Measurements from ENCODE around the gene GALNS.
"Not testable (repeated sequence)": the region's sequence is repeated elsewhere in the genome, so short reads cannot be mapped to it uniquely, and the experiment has no call there.

The GALNS gene

DNA sequence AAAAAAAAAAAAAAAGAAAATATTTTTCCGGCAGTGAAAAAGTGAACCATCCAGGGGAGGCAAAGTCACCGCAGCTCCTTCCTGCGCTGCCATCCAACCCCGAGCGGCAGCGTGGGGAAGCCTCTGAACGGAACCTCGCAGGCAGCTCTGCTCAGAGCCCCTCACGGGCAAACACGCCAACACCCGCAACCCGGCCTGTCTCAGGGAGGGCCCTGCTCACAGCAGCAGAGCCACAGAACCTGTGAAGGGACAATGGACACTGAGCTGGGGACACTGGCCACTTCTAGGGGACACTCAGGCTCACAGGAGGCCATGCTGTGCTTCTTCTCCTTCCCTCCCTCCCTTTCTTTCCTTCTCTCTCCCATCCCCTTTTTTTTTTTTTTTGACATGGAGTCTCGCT, 23.7 kb downstream of the GALNS start:
- Histone ChIP-seq H3K27ac (ENCODE audit: low read length) (no peak overlapping the region), H3K27me3 (ENCODE audit: control insufficient read depth in 1 of 2, insufficient read depth in 2 of 2, low read length in 2 of 2) (no peaks in the 10 kb centered on the region), H3K9me3 (ENCODE audit: control insufficient read depth in 2 of 2, low read length in 2 of 2) (no peaks in the 10 kb centered on the region), H3K4me1 (ENCODE audit: control insufficient read depth, insufficient read depth, low read length) (peaks cover 2% of the 10 kb centered on the region), H3K4me3 (ENCODE audit: low read length in 2 of 2) (no peak overlapping the region), H3K9ac (ENCODE audit: low read length in 2 of 2) (no peak overlapping the region), H3K36me3 (ENCODE audit: control insufficient read depth in 2 of 2, insufficient read depth in 2 of 2, low read length in 2 of 2) (peaks cover 0 to 8% of the 10 kb centered on the region in 2 donors)

DNA sequence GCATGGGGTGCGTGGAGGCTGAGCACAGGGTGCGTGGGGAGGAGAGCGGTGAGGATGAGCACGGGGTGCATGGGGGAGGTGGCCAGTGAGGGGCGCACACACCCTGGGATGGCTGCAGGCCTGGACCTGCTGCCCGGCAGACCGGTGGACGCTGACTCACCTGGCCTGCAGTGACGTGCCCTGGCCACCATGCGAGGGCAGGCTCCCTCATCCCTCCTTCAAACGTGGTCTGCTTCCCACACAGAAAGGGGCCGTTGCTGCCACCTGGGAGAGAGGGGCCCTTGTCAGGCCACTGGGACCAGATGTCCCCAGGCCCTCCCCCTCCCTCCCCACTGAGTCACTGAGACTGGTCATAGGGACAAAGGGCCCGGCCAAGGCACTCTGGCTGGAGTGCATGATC, 24.9 kb downstream of the GALNS start:
- H3K9me3 ChIP-seq (ENCODE audit: control insufficient read depth in 2 of 2, low read length in 2 of 2) = no peaks in the 10 kb centered on the region
- peaks cover 0 to 13% of the 10 kb centered on the region in 2 donors for H3K36me3 ChIP-seq (ENCODE audit: control insufficient read depth in 2 of 2, insufficient read depth in 2 of 2, low read length in 2 of 2)
- no peaks in the 10 kb centered on the region for H3K27me3 ChIP-seq (ENCODE audit: control insufficient read depth in 1 of 2, insufficient read depth in 2 of 2, low read length in 2 of 2)
- H3K27ac ChIP-seq (ENCODE audit: low read length) = no peak overlapping the region
- H3K9ac ChIP-seq (ENCODE audit: low read length in 2 of 2) = no peak overlapping the region
- H3K4me1 ChIP-seq (ENCODE audit: control insufficient read depth, insufficient read depth, low read length) = peaks cover 2% of the 10 kb centered on the region
- no peak overlapping the region for H3K4me3 ChIP-seq (ENCODE audit: low read length in 2 of 2)

GRCh38 chr16:88830783-88831182, 26.0 kb downstream of the GALNS start:
- Histone ChIP-seq H3K4me1 (ENCODE audit: control insufficient read depth, insufficient read depth, low read length) (peaks cover 2% of the 10 kb centered on the region), H3K27ac (ENCODE audit: low read length) (no peak overlapping the region), H3K36me3 (ENCODE audit: control insufficient read depth in 2 of 2, insufficient read depth in 2 of 2, low read length in 2 of 2) (peaks cover 0 to 14% of the 10 kb centered on the region in 2 donors), H3K4me3 (ENCODE audit: low read length in 2 of 2) (no peak overlapping the region), H3K9ac (ENCODE audit: low read length in 2 of 2) (no peak overlapping the region), H3K9me3 (ENCODE audit: control insufficient read depth in 2 of 2, low read length in 2 of 2) (no peaks in the 10 kb centered on the region), H3K27me3 (ENCODE audit: control insufficient read depth in 1 of 2, insufficient read depth in 2 of 2, low read length in 2 of 2) (no peaks in the 10 kb centered on the region)

- Histone ChIP-seq H3K36me3 (ENCODE audit: control insufficient read depth in 2 of 2, insufficient read depth in 2 of 2, low read length in 2 of 2) (peaks cover 0 to 11% of the 10 kb centered on the region in 2 donors), H3K27me3 (ENCODE audit: control insufficient read depth in 1 of 2, insufficient read depth in 2 of 2, low read length in 2 of 2) (no peaks in the 10 kb centered on the region), H3K9me3 (ENCODE audit: control insufficient read depth in 2 of 2, low read length in 2 of 2) (no peaks in the 10 kb centered on the region), H3K4me1 (ENCODE audit: control insufficient read depth, insufficient read depth, low read length) (peaks cover 2% of the 10 kb centered on the region), H3K4me3 (ENCODE audit: low read length in 2 of 2) (no peak overlapping the region), H3K9ac (ENCODE audit: low read length in 2 of 2) (no peak overlapping the region), H3K27ac (ENCODE audit: low read length) (no peak overlapping the region)
Measured at GRCh38 chr16:88830258-88830657, 26.5 kb downstream of the GALNS start.

- peaks cover 2% of the 10 kb centered on the region for H3K4me1 ChIP-seq (ENCODE audit: control insufficient read depth, insufficient read depth, low read length)
- no peak overlapping the region for H3K4me3 ChIP-seq (ENCODE audit: low read length in 2 of 2)
- H3K9me3 ChIP-seq (ENCODE audit: control insufficient read depth in 2 of 2, low read length in 2 of 2) = no peaks in the 10 kb centered on the region
- H3K27ac ChIP-seq (ENCODE audit: low read length) = no peak overlapping the region
- no peaks in the 10 kb centered on the region for H3K27me3 ChIP-seq (ENCODE audit: control insufficient read depth in 1 of 2, insufficient read depth in 2 of 2, low read length in 2 of 2)
- H3K9ac ChIP-seq (ENCODE audit: low read length in 2 of 2) = no peak overlapping the region
- peaks cover 5 to 10% of the 10 kb centered on the region in 2 donors for H3K36me3 ChIP-seq (ENCODE audit: control insufficient read depth in 2 of 2, insufficient read depth in 2 of 2, low read length in 2 of 2)
Measured at GRCh38 chr16:88828711-88829110, 28.0 kb downstream of the GALNS start.

GRCh38 chr16:88827727-88828126, 29.0 kb downstream of the GALNS start:
- no peak overlapping the region for H3K27ac ChIP-seq (ENCODE audit: low read length)
- H3K36me3 ChIP-seq (ENCODE audit: control insufficient read depth in 2 of 2, insufficient read depth in 2 of 2, low read length in 2 of 2) = peaks cover 7 to 12% of the 10 kb centered on the region in 2 donors
- H3K9me3 ChIP-seq (ENCODE audit: control insufficient read depth in 2 of 2, low read length in 2 of 2) = no peaks in the 10 kb centered on the region
- no peak overlapping the region for H3K9ac ChIP-seq (ENCODE audit: low read length in 2 of 2)
- H3K4me1 ChIP-seq (ENCODE audit: control insufficient read depth, insufficient read depth, low read length) = peaks cover 2% of the 10 kb centered on the region
- no peak overlapping the region for H3K4me3 ChIP-seq (ENCODE audit: low read length in 2 of 2)
- no peaks in the 10 kb centered on the region for H3K27me3 ChIP-seq (ENCODE audit: control insufficient read depth in 1 of 2, insufficient read depth in 2 of 2, low read length in 2 of 2)

GRCh38 chr16:88826070-88826840, 30.5 kb downstream of the GALNS start:
- Histone ChIP-seq H3K36me3 (ENCODE audit: control insufficient read depth in 2 of 2, insufficient read depth in 2 of 2, low read length in 2 of 2) (peaks cover 7 to 20% of the 10 kb centered on the region in 2 donors), H3K9me3 (ENCODE audit: control insufficient read depth in 2 of 2, low read length in 2 of 2) (no peaks in the 10 kb centered on the region), H3K4me1 (ENCODE audit: control insufficient read depth, insufficient read depth, low read length) (peaks cover 2% of the 10 kb centered on the region), H3K27me3 (ENCODE audit: control insufficient read depth in 1 of 2, insufficient read depth in 2 of 2, low read length in 2 of 2) (no peaks in the 10 kb centered on the region), H3K4me3 (ENCODE audit: low read length in 2 of 2) (no peak overlapping the region), H3K9ac (ENCODE audit: low read length in 2 of 2) (no peak overlapping the region), H3K27ac (ENCODE audit: low read length) (no peak overlapping the region)

DNA sequence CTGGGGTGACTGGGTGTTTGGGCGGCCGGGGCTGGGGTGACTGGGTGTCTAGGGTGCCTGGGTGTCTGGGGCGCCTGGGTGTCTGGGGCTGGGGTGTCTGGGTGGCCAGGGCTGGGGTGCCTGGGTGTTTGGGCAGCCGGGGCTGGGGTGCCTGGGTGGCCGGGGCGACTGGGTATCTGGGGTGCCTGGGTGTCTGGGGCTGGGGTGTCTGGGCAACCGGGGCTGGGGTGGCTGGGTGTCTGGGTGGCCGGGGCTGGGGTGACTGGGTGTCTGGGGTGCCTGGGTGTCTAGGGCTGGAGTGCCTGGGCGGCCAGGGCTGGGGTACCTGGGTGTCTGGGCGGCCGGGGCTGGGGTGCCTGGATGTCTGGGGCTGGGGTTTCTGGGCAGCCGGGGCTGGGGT, 31.6 kb downstream of the GALNS start:
- no peaks in the 10 kb centered on the region for H3K9me3 ChIP-seq (ENCODE audit: control insufficient read depth in 2 of 2, low read length in 2 of 2)
- H3K4me1 ChIP-seq (ENCODE audit: control insufficient read depth, insufficient read depth, low read length) = peaks cover under 1% of the 10 kb centered on the region
- H3K36me3 ChIP-seq (ENCODE audit: control insufficient read depth in 2 of 2, insufficient read depth in 2 of 2, low read length in 2 of 2) = peaks cover 7 to 22% of the 10 kb centered on the region in 2 donors
- H3K27me3 ChIP-seq (ENCODE audit: control insufficient read depth in 1 of 2, insufficient read depth in 2 of 2, low read length in 2 of 2) = no peaks in the 10 kb centered on the region
- no peak overlapping the region for H3K9ac ChIP-seq (ENCODE audit: low read length in 2 of 2)
- H3K4me3 ChIP-seq (ENCODE audit: low read length in 2 of 2) = no peak overlapping the region
- H3K27ac ChIP-seq (ENCODE audit: low read length) = no peak overlapping the region

DNA sequence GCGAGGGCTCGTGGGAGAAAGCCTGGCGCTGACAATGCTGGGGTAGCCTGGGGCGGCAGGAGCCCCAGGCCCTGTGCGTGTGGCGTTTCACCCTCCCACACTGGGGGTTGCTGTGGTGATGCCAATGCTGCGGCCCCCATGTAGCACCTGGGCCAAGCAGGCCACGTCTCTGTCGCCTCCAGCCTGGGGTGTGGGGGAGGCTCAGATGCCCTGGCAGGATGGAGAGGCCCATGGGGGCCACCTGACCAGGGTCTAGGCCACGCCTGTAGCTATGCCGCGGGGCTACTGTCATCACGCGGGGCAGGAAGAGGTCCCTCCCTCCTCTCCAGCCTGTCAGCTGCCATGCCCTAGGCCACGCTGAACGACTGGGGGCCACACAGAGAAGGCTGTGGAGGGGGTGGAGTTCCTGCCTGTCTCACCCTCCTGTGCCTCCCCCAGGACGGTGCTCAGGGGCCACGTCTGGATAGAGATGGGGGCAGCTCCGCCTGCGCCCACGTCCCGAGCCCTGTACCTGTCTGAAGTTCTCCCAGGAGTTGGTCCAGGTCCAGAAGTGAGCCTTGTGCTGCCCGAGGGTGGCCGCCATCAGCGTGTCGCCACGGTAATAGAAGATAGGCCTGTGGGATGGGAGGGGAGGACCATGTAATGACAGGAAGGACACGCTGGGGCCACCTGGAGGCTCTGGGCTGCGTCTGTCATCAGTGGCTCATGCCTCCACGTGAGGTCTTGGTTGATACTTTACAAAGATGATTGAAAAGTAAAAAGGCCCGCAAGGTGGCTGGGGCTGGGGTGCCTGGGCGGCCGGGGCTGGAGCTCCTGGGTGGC, 32.3 kb downstream of the GALNS start:
- H3K9ac ChIP-seq (ENCODE audit: low read length in 2 of 2) = no peak overlapping the region
- no peaks in the 10 kb centered on the region for H3K27me3 ChIP-seq (ENCODE audit: control insufficient read depth in 1 of 2, insufficient read depth in 2 of 2, low read length in 2 of 2)
- H3K9me3 ChIP-seq (ENCODE audit: control insufficient read depth in 2 of 2, low read length in 2 of 2) = no peaks in the 10 kb centered on the region
- no peaks in the 10 kb centered on the region for H3K4me1 ChIP-seq (ENCODE audit: control insufficient read depth, insufficient read depth, low read length)
- peaks cover 7 to 22% of the 10 kb centered on the region in 2 donors for H3K36me3 ChIP-seq (ENCODE audit: control insufficient read depth in 2 of 2, insufficient read depth in 2 of 2, low read length in 2 of 2)
- no peak overlapping the region for H3K27ac ChIP-seq (ENCODE audit: low read length)
- H3K4me3 ChIP-seq (ENCODE audit: low read length in 2 of 2) = no peak overlapping the region

GRCh38 chr16:88823646-88824045, 33.1 kb downstream of the GALNS start:
- H3K9ac ChIP-seq (ENCODE audit: low read length in 2 of 2); H3K4me3 ChIP-seq (ENCODE audit: low read length in 2 of 2); H3K4me1 ChIP-seq (ENCODE audit: control insufficient read depth, insufficient read depth, low read length); H3K27ac ChIP-seq (ENCODE audit: low read length); H3K27me3 ChIP-seq (ENCODE audit: control insufficient read depth in 1 of 2, insufficient read depth in 2 of 2, low read length in 2 of 2); H3K9me3 ChIP-seq (ENCODE audit: control insufficient read depth in 2 of 2, low read length in 2 of 2): not testable (repeated sequence)
- peaks cover 7 to 22% of the 10 kb centered on the region in 2 donors for H3K36me3 ChIP-seq (ENCODE audit: control insufficient read depth in 2 of 2, insufficient read depth in 2 of 2, low read length in 2 of 2)
